Stimulated activated CD4-positive, alpha-beta T cell treated with anti-CD3 and anti-CD28 coated beads, Interleukin-2, amount 100 ng/mL, for 48 hours (primary cell): ENCODE data around the gene NKAIN2.
"Not testable (repeated sequence)": the region's sequence is repeated elsewhere in the genome, so short reads cannot be mapped to it uniquely, and the experiment has no call there.

Experiments used
- DNase-seq, 2 donors: peaks; one replicate each; pipeline ENCODE4 v3.0.0-alpha.2; 2020

NKAIN2 gene

GRCh38 chr6:124123617-124124209 is 320.0 kb downstream of the NKAIN2 start:
- DNase-seq: no peak

- no peak for DNase-seq
Measured at GRCh38 chr6:124131259-124131658, 327.6 kb downstream of the NKAIN2 start.

DNA sequence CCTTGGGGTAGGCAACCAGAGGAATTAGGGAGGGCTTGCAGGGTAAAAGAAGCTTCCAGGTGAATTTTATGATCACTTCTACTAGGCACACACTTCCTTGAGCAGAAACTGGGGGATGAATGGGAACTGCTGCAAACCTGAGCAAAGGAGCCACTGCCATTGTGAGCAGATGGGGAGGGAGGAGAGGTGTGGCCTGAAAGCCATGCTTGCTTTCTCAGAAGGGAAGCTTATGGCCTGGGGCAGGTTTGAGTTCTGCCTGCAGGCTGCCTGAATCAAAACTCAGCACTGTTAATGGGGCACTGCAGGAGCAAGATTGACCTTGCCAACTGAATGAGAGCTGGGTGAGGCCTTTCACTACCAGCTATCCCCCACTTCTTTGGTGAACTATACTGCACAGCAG is 328.1 kb downstream of the NKAIN2 start:
- DNase-seq: no peak

DNA sequence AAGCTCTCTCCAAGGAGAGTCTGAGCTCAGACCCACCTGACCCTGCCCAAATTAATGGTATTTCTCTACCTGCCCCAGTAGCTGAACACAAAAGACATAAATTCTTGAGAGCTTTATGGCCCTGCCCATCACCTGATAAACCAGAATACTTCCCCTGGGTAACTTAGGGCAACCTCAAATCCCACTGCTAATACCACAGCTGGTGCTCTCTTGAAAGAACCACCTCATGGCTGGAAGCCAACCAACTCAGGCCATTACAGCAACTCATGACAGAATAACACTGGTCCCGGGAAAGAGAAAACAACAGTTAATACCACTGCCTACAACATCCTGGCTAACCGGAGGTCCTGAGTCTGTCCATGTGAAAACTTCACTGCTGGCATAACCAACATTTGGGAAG is 328.6 kb downstream of the NKAIN2 start:
- no peak for DNase-seq

DNA sequence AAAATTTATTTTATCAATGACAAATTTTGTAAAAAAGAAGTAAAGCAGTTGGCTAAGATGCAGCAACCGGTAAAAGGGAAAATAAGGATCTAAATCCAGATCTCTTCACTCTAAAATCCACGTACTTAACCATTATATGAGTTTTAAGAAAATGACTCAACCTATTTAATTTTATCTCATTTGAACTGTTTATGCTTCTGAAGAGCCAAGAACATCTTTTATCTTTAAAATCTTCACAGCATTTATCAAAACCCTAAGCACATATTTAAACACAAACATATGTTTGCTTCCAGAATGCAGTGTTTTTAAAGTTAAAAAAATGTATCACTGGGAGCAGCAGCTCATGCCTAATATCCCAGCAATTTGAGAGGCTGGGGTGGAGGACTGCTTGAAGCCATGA is 339.2 kb downstream of the NKAIN2 start:
- no peak for DNase-seq

DNA sequence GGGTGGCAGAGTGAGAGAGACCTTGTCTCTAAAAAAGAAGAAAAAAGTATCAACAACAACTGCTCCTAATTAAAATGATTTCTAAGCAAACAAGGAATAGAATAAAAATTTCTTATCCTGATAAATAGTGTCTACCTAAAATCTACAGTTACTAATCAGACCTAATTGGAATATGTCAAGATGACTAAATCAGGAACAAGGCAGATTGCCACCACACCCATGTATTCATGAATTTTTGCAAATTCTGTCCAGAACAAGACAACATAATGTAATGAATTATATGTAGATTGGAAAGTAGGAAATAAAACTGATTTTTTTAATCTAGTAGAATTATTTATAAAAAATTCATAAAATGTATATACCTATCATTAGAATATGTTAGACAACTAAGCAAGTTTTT is 339.8 kb downstream of the NKAIN2 start:
- DNase-seq: no peak

DNA sequence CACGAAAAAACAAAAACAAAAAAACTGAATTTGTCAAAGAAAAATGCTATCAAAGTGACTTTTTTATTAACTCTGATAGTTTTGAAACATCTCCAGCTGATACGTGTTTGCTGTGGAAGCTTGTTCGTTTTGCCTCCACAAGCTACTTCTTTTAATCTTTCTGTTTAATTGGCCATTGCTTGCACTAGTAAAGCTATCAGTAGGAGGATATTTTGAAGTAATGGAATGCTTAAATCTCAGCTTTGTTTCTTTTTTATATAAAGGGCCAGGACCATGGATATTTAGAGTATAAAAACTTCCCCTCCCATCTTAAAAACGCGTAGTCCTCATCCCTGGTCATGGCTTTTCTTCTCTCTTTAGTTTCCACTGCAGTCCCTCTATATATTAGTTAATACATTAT is 344.0 kb downstream of the NKAIN2 start:
- no peak for DNase-seq

- DNase-seq: no peak
Measured at GRCh38 chr6:124148236-124148957, 344.7 kb downstream of the NKAIN2 start.

GRCh38 chr6:124149646-124150045 is 346.0 kb downstream of the NKAIN2 start:
- DNase-seq: no peak

- no peak for DNase-seq
Measured at GRCh38 chr6:124158024-124158423, 354.4 kb downstream of the NKAIN2 start.

GRCh38 chr6:124163676-124164075 is 360.0 kb downstream of the NKAIN2 start:
- DNase-seq: no peak

DNA sequence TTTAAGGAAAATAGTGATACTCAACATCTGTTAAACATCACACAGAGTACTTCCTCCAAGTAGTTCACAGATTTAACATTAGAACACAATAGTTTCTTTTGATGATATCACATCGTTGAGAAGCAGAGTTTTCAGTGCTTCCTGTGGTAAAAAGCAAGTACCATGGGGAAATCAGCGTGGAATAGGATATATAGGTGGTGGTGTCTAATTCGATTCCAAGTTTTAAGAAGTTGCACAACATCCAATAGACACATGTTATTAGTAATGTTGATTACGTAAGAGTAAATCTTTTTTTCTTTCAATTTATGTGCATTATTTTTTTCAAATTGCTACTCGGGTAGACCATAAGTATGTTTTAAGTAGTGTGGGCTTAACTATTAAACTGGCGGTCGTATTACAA is 360.7 kb downstream of the NKAIN2 start:
- no peak for DNase-seq

DNA sequence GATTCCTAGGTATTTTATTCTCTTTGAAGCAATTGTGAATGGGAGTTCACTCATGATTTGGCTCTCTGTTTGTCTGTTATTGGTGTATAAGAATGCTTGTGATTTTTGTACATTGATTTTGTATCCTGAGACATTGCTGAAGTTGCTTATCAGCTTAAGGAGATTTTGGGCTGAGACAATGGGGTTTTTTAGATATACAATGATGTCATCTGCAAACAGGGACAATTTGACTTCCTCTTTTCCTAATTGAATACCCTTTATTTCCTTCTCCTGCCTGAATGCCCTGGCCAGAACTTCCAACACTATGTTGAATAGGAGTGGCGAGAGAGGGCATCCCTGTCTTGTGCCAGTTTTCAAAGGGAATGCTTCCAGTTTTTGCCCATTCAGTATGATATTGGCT is 363.6 kb downstream of the NKAIN2 start:
- DNase-seq: not testable (repeated sequence)

DNA sequence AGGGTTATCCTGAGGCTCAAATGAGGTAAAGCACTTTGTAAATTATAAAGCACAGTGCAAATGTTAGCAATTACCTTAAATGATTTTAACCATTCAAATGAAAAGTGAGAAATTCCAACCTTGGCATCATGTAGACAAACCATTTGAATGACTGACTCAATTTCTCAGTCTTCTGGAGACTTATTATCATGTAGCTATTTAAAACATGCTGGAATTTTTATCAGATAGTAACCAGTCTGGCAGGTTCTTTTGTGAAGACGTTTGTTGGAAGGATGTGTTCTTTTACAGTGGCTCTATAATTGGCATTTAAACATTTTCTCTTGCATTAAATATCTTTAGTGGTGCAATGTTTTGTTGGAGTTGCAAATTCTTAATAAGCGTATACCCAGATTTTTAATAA is 386.6 kb downstream of the NKAIN2 start:
- no peak for DNase-seq

GRCh38 chr6:124193132-124193531 is 389.5 kb downstream of the NKAIN2 start:
- DNase-seq: no peak

GRCh38 chr6:124197148-124197547 is 393.5 kb downstream of the NKAIN2 start:
- DNase-seq: no peak

DNA sequence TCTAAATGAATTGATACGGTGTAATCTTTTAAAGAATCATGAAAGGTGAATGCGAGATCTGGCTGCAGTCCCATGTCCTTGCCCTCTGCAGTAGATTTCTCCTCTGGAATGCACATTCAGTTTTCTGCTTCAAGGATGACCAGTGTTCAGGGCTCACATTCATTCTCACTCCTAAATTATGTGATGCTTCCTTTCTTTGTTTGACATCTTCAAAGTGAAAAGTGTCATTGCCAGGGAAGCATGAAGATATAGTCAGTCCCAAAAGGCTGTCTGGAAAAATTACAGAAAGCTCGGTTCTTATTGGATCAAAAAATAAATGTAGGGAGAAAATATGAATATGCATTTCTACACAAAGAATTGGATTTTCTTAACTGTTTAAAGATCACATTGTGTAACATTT is 395.6 kb downstream of the NKAIN2 start:
- DNase-seq: no peak

DNA sequence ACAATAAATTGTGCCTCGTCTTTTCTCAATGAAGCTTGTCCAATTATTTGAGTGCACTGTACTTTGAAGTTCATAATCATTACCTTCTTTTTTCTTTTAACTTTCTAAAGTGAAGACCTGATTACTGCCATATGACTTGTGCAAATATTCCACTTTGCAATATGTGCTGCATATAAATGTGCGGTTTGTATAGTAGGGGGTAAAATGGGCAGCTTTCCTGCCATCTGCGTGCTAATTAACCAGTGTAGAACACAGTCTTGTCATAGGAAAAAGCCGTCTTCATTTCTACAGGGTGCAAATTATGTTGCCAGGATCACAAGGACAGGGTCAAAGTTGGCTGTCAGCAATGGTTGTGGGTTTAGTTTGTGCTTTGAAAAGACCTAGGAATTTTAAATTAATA is 397.0 kb downstream of the NKAIN2 start:
- DNase-seq: no peak

DNA sequence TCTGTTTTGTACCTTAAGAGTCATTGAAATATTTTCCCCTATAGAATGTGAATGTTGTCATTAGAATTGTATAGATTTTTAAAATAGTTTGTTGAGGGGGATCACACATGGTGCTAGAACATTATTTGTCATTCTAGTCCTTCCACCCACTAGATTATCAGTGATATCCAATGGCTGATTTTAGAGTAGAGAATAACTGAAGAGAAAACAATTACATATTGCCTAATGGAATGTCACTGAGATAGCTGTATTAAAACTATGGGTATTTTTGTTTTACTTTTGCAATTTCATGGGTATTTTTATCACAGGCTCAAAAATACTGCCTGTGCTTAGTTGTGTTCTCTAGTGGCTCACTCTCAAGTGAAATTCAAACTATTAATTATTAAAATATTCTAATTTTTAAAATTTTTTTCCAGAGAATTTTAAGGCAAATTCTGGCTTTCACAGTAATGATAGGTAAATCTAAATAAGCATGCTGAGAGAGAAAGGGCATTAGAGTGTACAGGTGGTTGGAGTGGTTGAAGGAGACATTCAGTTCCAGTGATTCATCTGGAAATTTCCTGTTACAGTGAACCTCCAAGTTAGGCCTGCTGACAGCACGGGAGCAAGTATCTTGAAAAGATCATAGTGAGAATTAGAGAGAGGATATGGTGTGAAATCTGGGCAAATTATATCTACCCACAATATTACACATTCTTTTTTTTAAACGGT is 399.6 kb downstream of the NKAIN2 start:
- DNase-seq: no peak

DNA sequence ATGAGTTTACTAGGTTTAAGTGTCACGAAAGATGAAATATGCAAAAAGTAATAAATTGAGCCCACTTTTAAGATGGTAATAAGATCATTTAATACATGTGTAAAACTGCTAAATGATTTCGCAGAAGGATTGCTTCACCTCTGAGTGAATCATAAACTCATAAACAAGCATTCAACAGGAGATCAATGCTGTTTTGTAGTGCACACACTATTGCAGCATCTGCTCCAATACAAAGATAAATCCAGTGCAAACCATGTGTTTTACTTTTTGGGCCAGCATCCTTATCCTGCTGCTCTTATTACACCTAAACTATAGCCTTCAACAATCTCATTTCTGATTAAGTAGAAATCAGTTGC is 400.1 kb downstream of the NKAIN2 start:
- no peak for DNase-seq

DNA sequence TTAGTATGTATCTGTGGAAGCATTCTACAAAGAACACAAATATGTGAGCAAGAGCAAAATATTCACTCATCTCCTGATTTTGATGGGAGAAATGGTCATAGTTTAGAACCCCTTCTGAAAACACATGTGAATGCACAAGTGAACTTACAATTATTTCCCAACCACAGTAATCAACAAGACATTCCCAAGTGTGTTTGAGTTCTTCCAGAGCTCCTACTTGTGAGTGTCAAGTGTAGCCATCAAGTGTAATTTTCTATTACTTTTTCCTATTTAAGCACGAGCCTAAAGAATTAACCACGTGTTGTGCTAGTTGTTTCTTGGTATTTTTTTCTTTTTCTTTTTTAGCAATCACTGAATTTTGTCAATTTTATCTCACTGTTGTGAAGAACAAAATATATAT is 402.3 kb downstream of the NKAIN2 start:
- DNase-seq: no peak

- DNase-seq: no peak
Measured at GRCh38 chr6:124223611-124224345, 420.1 kb downstream of the NKAIN2 start.

DNA sequence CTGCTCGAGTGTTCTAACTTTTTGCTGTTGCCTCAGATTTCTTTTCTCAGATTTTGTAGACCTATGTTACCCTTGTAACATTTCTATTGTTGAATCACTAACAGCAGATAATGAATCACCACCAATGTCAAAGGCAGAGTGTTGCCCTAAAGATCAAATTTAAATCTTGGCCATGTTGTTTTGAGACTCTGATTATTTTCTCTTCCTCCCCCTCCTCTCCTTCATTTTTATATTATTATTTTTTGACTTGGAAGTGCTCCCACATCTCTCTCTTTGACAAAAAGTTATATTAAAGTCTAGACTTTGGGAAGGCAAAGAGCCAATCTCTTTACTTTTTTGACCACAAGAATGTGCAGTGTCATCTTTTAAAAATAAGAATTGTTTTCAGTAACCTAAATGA is 422.7 kb downstream of the NKAIN2 start:
- DNase-seq: no peak

DNA sequence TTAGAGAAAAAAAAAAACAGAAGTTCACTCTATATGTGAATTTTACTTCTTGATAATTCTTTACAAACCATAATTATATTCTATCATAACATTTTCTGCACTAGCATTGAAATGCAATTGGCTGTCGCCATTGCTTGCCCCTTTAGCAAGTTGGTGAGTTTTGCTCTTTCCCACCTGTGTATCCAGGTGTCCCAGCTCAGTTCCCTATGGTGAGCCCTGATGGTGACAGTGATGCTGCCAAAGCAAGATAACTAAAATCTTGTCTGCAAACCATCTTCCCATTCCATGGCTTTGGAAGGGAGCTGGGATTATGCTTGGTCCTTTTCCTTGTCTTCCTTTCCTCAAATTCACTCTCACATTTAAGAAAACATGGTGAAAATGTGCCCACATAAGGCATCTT is 429.6 kb downstream of the NKAIN2 start:
- no peak for DNase-seq
